HG03469 (cell line): Measurements from ENCODE around the gene GORASP1.

Source experiments
- ATAC-seq: cut with Tn5 transposase; IDR thresholded peaks from one replicate; pipeline ENCODE4 v1.9.1; 2021; ENCODE audit warnings: mild to moderate bottlenecking, moderate library complexity, moderate number of reproducible peaks; ENCODE audit not compliant: unreplicated experiment

The GORASP1 gene

DNA sequence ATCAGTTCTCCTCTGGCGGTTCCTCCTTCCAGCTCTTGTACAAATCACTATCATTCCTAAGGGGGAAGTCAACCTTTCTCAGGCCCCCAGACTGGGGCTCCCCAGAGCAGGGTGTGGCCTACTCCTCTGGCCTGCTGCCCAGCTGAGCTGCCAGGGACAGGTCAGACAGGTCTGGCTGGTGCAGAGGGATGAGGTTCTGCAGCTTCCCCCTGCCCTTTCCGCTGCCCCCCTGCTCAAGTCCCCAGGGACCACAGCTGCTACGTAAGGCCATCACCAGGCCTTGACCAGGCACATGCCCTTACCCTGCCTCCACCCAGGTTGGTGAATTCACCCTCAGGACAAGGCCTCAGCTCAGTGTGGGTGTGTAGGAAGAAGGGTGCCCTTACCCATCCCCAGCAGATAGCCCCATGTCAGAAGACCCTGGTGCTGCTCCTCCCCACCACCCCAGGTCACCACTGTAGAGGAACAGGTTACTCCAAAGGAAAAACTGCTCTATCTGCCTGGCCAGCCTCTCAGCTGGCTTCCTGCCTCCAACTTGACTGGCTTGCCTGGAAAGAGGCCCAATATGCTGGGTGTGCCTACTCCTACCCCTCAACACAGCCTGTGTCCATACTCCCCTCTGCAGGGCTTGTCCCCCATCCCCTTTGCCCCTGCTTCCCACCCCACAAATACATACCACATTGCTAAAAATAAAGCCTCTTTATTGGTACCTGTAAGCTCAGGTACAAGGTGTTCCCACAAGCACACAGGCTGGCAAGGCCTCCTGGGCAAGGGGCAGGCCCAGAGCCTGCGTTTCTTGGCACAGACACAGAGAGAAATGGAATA lies 34.0 kb upstream of the GORASP1 start:
- ATAC-seq = no peak

GRCh38 chr3:39140341-39140971 lies 33.0 kb upstream of the GORASP1 start:
- ATAC-seq = no peak

- ATAC-seq = no peak
These were observed 32.0 kb upstream of the GORASP1 start for GRCh38 chr3:39139442-39139841.

DNA sequence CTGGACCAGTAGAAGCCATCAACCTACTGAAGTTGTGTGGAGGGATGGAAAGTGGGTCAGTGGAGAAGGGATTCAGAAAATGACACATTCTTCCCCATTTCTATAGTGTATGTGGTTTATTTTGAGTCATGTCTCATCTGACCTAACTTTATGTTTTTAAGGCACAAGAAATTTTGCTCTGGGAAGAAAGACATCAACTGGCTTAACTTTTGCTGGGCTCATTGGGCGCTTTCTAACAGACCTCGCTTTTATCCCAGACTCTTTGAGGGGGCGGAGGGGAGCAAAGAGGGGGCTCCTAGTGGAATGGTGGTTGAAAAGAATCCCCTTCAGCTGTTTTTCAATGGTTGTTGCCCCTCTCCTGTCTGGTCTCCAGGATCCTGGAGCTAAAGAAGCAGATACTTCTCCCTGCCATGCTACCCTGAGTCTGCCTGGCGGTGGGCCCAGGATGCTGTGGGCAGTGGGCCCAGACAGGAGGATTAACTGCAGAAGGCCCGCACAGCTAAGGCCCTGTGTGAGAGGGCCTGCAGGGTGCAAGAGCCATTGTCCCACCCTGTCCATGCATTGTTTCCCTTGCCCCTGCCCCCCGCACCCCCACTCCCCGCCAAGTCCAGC lies 31.5 kb upstream of the GORASP1 start:
- no peak for ATAC-seq

- ATAC-seq = no peak
These were observed 30.8 kb upstream of the GORASP1 start for GRCh38 chr3:39137991-39138803.

- no peak for ATAC-seq
These were observed 30.1 kb upstream of the GORASP1 start for GRCh38 chr3:39137435-39137936.

- no peak for ATAC-seq
These were observed 29.4 kb upstream of the GORASP1 start for GRCh38 chr3:39136533-39137434.

DNA sequence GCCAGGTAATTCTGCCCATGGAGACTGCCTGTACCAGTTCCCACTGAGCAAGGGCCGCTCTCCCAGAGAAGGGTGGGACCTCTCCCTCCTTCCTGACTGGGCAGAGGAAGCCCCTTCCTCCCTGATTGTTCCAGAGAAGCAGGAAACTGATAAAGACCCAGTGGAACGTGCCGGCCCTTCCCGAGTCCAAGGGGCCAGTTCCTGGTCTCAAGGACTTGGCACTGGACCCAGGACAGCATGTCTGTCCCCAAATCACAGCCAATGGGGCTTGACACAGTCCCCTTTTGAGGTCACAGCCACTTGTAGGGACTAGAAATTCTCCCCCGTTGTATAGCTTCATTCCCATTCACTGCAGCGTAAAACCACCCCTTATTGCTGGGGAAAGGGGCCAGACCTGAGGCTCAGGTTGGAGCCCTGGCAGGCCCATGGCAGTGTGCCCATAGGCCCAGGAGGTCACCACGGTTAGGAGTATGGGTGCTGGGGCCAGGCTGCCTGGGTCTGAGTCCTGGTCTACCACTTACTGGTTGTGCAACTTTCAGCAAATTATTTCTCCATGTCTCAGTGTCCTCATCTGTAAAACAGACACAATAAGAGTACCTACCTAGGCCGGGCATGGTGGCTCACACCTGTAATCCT lies 27.9 kb upstream of the GORASP1 start:
- no peak for ATAC-seq

DNA sequence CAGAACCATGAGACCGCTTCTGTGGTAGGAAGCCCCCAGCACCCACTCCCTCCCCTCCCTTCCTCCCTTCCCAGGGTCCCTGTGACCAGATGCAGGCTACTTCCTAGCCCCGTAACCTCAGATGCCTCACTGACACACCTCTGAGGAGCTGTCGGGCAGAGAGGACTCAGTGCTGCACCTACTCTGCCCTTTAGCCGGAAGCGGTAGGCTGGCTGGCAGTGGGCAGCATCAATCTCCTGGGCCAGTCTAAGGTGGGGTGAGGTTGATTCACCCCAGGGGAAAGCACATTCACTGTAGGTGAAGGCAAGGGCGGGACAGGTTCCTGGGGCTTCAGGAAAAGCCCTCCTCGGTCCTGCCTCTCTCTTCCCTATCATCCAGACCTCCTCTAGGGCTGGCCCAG lies 26.9 kb upstream of the GORASP1 start:
- ATAC-seq = no peak

GRCh38 chr3:39133822-39134221 lies 26.4 kb upstream of the GORASP1 start:
- no peak for ATAC-seq

DNA sequence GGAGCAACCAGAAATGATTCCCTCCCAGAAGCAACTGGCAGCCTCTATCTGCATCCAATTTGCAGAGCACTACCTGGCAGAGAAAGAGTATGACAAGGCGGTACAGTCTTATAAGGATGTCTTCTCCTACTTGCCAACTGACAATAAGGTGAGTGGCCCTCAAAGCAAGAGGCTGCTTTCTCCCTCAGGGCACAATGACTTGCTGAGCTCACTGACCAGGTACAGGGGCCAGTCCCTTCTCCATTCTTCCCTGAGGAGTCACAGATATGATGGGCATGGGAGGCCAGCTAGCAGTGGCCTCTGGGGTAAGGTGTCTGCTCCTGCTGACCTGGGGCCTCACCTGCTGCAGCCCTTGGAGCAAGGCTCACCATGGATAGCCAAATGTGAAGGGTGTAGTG lies 25.7 kb upstream of the GORASP1 start:
- no peak for ATAC-seq

DNA sequence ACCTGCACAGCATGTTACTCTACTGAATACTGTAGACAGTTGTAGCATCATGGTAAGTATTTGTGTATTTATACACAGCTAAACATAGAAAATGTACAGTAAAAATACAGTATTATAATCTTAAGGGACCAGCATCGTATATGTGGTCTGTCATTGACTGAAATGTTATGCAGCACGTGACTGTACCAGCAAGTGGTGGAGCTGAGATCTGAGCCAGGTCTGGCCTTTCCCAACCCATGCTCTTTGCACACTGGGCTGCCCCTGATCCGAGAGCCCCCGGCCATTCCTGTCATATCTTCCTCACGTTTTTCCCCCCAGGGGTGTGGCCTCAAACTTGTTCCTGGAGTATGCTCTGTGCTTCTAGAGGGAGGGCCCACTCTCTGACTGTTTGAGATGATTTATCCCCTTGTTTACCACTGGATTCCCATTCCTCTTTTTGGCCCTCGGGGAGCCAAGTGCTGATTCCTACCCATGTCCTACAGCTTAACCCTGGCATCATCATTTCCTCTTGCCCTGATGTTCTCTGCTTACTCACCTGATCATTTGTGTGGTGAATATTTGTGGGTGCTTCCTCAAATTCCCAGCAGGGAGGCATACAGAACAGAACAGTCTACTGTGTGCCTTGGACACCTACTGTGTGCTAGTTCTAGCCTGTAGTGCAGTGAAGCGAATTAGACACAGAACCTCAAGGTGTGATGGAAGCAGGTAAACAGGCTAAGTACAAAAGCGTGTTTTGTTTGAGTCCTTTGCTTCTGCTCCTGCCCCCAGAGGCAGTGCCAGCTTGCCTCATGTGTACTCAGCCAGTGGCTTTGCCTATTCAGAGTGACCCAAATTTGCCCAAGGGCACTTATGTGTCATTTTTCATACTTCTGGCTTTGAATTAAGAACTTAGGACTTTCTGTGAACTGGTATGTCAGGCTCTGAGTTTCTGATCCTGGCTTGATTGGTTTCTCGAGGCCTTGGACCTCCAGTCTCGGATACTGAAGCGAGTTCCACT lies 25.0 kb upstream of the GORASP1 start:
- no peak for ATAC-seq

GRCh38 chr3:39130693-39131265 lies 23.4 kb upstream of the GORASP1 start:
- no peak for ATAC-seq

GRCh38 chr3:39130026-39130425 lies 22.6 kb upstream of the GORASP1 start:
- no peak for ATAC-seq

GRCh38 chr3:39128951-39129350 lies 21.5 kb upstream of the GORASP1 start:
- no peak for ATAC-seq

DNA sequence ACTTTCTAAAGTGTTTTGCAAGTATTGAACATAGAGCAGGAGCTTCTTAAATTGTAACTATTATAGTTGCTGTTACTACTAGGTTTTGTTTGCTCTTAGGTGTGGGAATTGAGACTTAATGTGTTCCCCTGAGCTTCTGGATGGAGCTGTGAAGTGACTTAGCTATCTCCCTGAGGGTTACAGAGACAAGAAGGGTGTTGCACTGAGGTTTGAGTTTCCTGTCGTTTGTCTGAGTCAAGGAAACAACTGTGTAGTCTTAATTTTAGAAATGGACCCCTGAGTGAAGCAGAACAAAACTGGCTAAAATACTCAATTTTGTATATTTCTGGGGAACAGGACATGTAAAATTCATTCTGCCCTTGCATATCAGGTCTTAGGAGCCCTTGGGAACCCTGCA lies 20.5 kb upstream of the GORASP1 start:
- no peak for ATAC-seq

DNA sequence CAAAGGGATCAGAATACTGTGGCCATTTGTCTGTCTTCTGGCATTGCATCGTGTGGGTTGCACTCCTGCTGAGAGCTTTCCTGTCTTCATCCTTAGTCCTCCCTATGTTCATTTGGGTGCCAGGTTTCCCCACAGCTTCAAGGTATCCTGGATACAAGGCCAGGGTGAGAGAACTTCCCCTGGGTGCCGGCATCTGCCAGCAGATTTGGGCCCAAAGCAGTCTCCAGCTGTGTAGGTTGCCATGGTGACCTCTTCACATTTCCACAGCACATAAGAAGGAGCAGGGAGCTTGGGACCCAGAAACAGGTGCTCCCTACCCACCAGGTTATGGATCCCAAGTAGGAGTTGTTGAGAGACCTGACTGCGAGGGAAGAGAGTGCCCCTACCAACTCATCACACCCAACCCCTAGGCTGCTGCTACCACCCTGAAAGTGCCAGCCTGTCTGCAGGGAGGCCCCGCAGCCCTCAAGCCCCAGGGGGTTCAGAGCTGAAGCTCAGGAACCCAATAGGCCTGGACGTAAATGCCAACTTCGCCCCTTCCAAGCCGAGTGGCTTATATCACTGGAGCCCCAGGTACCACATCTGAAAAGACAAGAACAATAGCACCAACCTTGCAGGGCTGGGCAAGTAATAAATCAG lies 20.0 kb upstream of the GORASP1 start:
- no peak for ATAC-seq
